ENCODE results near the gene MAIP1.

- TF ChIP-seq CTCF (IDR thresholded peaks at IDR 0.05), result no peak
- no peak for TF ChIP-seq ZFX (IDR thresholded peaks at IDR 0.05; ENCODE audit: borderline replicate concordance)
These were observed 36.3 kb downstream of the MAIP1 start for GRCh38 chr2:199991691-199992090.
